KMS-11 (cell line): ENCODE results near the gene WDR26.

Experiments used
- H2AFZ ChIP-seq: fragments of 200-600 bp; sonication (generic); 2 replicates; pipeline ENCODE4 v1.6.1; 2016; ENCODE audit warnings: antibody characterized with exemption, mixed run types, low read depth
- H3K27ac ChIP-seq: fragments of 200-600 bp; sonication (generic); 2 replicates; pipeline ENCODE4 v1.6.1; 2016; ENCODE audit warnings: mild to moderate bottlenecking, mixed run types
- H3K27me3 ChIP-seq: fragments of 200-600 bp; sonication (generic); 2 replicates; pipeline ENCODE4 v1.6.1; 2017; ENCODE audit warnings: mild to moderate bottlenecking, low read depth, mixed run types, moderate library complexity; ENCODE audit not compliant: insufficient read depth
- H3K36me3 ChIP-seq: fragments of 200-600 bp; sonication (generic); 2 replicates; pipeline ENCODE4 v1.6.1; 2017; ENCODE audit warnings: mild to moderate bottlenecking, mixed run types; ENCODE audit not compliant: insufficient read depth
- H3K4me1 ChIP-seq: fragments of 200-600 bp; sonication (generic); 2 replicates; pipeline ENCODE4 v1.6.1; 2016; ENCODE audit warnings: mild to moderate bottlenecking, low read depth, mixed run types; ENCODE audit not compliant: poor library complexity, severe bottlenecking
- H3K4me2 ChIP-seq: fragments of 200-600 bp; sonication (generic); 2 replicates; pipeline ENCODE4 v1.7.0; 2016; ENCODE audit warnings: mild to moderate bottlenecking, mixed run types
- H3K4me3 ChIP-seq: fragments of 200-600 bp; sonication (generic); IDR thresholded peaks from 2 replicates; pipeline ENCODE4 v1.6.1; 2017; ENCODE audit warnings: low read depth, low read length, mixed read lengths; ENCODE audit not compliant: insufficient read depth
- H3K79me2 ChIP-seq: fragments of 200-600 bp; sonication (generic); 2 replicates; pipeline ENCODE4 v1.6.1; 2016; ENCODE audit warnings: low read depth, mixed run types; ENCODE audit not compliant: insufficient read depth
- H3K9ac ChIP-seq: fragments of 200-600 bp; sonication (generic); 2 replicates; pipeline ENCODE4 v1.6.1; 2016; ENCODE audit warnings: mild to moderate bottlenecking, mixed run types
- H4K20me1 ChIP-seq: fragments of 200-600 bp; sonication (generic); 2 replicates; pipeline ENCODE4 v1.6.1; 2016; ENCODE audit warnings: mild to moderate bottlenecking, mixed run types; ENCODE audit not compliant: insufficient read depth
- TF ChIP-seq, protein P1 (sequence below): fragments of 200-600 bp; sonication (generic); conservative IDR thresholded peaks from 2 replicates; pipeline ENCODE4 v1.6.1; 2017; ENCODE audit warnings: low read depth, mild to moderate bottlenecking, antibody characterized with exemption, low read length, moderate library complexity, mixed read lengths

WDR26 gene

DNA sequence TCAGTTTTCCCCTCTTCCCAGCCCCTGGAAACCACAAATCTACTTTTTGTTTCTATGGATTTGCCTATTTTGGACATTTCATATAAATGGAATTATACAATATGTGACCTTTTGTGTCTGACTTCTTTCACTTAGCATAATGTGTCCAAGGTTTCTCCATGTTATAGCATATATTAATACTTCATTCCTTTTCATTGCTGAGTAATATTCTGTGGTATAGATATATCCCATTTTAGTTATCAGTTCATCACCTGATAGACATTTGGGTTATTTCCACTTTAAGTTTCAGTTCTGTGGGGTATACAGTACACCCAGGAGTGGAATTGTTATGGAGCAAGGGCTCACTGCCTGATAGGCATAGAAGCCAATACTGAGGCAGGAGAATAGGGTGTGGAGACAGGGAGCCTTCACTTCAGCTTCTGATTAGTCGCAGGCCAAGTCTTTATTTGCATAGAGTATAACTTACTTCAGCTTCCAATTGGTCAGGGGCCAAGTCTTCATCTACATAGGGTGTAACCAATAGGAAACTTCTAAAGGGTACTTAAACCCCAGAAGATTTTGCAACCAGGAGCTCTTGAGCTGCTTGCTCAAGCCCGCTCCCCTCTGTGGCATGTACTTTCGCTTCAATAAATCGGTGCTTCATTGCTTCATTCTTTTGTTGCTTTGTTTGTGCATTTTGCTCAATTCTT, 96.3 kb downstream of the WDR26 start:
- Histone ChIP-seq H3K9ac (no peak overlapping the region), H3K27me3 (no peaks in the 10 kb centered on the region)
- TF ChIP-seq, protein P1, sequence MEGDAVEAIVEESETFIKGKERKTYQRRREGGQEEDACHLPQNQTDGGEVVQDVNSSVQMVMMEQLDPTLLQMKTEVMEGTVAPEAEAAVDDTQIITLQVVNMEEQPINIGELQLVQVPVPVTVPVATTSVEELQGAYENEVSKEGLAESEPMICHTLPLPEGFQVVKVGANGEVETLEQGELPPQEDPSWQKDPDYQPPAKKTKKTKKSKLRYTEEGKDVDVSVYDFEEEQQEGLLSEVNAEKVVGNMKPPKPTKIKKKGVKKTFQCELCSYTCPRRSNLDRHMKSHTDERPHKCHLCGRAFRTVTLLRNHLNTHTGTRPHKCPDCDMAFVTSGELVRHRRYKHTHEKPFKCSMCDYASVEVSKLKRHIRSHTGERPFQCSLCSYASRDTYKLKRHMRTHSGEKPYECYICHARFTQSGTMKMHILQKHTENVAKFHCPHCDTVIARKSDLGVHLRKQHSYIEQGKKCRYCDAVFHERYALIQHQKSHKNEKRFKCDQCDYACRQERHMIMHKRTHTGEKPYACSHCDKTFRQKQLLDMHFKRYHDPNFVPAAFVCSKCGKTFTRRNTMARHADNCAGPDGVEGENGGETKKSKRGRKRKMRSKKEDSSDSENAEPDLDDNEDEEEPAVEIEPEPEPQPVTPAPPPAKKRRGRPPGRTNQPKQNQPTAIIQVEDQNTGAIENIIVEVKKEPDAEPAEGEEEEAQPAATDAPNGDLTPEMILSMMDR, result no peak

More for the DNA sequence above, 96.3 kb downstream of the WDR26 start:
- Histone ChIP-seq H3K36me3 (no peaks in the 10 kb centered on the region), H4K20me1 (no peaks in the 10 kb centered on the region), H3K79me2 (no peaks in the 10 kb centered on the region), H3K4me2 (no peak overlapping the region), H3K4me3 (no peak overlapping the region), H3K27ac (no peak overlapping the region), H3K4me1 (no peaks in the 10 kb centered on the region), H2AFZ (no peak overlapping the region)
